ENCODE measurements around the gene RPL13A. TPM values are rescaled to one million over a fixed set of nuclear protein-coding genes. Genes with fewer than 3 reads are reported as not detected.
A peak's percentile ranks its signal among the peaks of the same experiment; 100 is the strongest.

Gene RPL13A
- total and polyA plus RNA-seq, 2 donors (not counting 3 experiments of a cell fraction or from before 2014, with no cell fraction given), result 2,291 to 4,148 TPM

DNA sequence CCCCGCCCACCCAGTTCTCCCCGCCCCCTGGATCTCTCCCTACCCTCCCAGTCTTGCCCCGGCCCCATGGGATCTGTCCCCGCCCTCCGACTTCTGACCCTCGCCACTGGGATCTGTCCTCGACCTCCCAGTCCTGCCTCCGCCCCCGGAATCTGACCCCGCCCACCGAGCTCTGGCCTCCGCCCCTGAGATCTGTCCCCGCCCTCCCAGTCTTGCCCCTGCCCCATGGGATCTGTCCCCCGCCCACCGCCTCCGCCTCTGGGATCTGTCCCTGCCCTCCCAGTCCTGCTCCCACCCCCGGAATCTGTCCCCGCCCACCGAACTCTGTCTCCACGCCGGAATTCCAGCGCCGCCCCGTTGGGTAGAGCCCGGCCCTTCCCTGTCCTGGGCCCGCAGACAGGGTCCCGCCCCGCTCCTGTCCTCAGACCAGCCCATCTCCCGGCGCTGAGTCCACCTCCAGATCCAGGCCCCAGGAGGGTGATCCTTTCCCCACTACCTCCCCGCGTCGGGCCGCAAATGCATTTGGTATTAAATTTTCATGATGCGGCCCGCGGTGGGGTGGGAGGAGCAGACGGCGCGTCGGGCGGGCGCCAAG lies 44.5 kb upstream of the RPL13A start:
- CTCF ChIA-PET, result interaction anchor here (0.5 to 2.8 kb wide), 14 partner anchors 8 to 683 kb away, joined by 3 to 11 read pairs (median 3); partner anchors contain the start of genes FLT3LG, GFY, PIH1D1 and TEAD2
- no TSS peak for BruUV-seq (replicated peaks)
- H3K9me3 ChIP-seq (replicated peaks; ENCODE audit: control insufficient read depth, insufficient read depth, low read length), result no peaks in the 10 kb centered on the region
- intact Hi-C loops (cut with micrococcal nuclease) (loop anchor here (1.0 kb wide), 5 partner anchors 8 to 217 kb away; partner anchors contain the start of genes DKKL1 and PIH1D1), dilution Hi-C loops (cut with MboI; ENCODE audit: extremely low pct_ligation_motif_present, low sequenced_read_pairs) (no loop called here)
- H3K4me2 ChIP-seq (ENCODE audit: insufficient read depth, low read length), result peak overlapping the region; percentile 80
- no peaks in the 10 kb centered on the region for H3K36me3 ChIP-seq (ENCODE audit: control insufficient read depth in 2 of 2, extremely low read depth in 1 of 2, insufficient read depth in 2 of 2, low read length in 2 of 2)
- H3K4me1 ChIP-seq (ENCODE audit: control insufficient read depth, extremely low read depth, insufficient read depth, low read length), result no peaks in the 10 kb centered on the region
- H3K9me1 ChIP-seq (replicated peaks; ENCODE audit: control insufficient read depth, extremely low read depth, insufficient read depth, low read length), result no peaks in the 10 kb centered on the region
- peak; percentile 89 for FAIRE-seq
- H3K9ac ChIP-seq (replicated peaks; ENCODE audit: extremely low read depth, insufficient read depth, low read length), result peak overlapping the region; percentile 24
- H3K79me2 ChIP-seq (ENCODE audit: control insufficient read depth, insufficient read depth, low read length), result no peaks in the 10 kb centered on the region
- H3K4me3 ChIP-seq (replicated peaks in 1 of 3; ENCODE audit: insufficient read depth in 1 of 3, low read depth in 1 of 3, low read length in 3 of 3), result peak overlapping the region; percentile 58 to 78 (median 65)
- peaks cover 35 to 43% of the 10 kb centered on the region in 2 experiments for H3K27me3 ChIP-seq (ENCODE audit: control insufficient read depth in 2 of 2, insufficient read depth in 2 of 2, low read length in 2 of 2)
- peak overlapping the region; percentile 96 for H2AFZ ChIP-seq (ENCODE audit: low read depth, low read length)
- POLR2A ChIA-PET, result no interaction called here
- H3K27ac ChIP-seq (ENCODE audit: insufficient read depth, low read depth, low read length), result no peak overlapping the region
- TF ChIP-seq POLR2AphosphoS5 (IDR thresholded peaks at IDR 0.05; ENCODE audit: insufficient read depth, low read depth, low read length) (no peak), FOS (IDR thresholded peaks at IDR 0.05; ENCODE audit: borderline replicate concordance, insufficient read depth, low read length) (no peak)
- H4K20me1 ChIP-seq (replicated peaks; ENCODE audit: control insufficient read depth, extremely low read depth, insufficient read depth, low read length), result no peaks in the 10 kb centered on the region
- DNase-seq (ENCODE audit: low read depth, low spot score), result peak; percentile 83

DNA sequence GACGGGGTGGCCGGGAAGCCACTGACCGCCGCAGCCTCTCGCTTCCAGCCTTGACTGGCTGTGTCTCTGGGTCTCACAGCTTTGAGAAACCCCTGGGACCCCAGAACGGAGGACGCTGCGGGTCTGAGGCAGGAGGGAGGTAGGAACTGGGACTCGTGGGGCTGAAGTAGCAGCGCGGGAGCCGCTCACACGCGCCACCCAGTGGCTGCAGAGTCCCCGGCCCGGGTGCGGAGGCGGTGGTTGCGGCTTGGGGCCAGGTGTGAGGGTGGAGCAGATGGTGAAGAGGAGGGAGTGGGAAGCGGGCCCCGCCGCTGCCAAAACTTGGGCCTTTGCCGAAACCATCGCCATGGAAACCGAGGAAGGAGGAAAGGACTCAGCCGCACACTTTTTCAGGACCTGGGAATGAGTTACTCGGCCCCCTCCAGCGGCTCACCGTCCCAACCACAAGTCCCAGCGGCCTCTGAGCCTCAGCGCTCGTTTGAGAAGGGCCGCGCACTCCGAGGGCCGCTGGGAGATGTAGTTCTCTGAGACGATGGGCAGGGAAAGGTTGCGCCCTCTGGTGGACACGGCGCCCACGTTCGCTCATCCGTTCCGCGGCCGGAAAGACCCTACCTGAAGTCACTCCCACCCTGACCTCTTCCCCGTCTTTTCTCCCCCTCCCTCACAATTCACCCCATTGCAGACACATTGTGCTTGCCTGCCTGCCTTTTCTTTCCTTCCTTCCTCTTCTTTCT lies 43.9 kb upstream of the RPL13A start:
- CTCF ChIA-PET, result interaction anchor here (0.7 to 2.8 kb wide), 11 partner anchors 8 to 683 kb away, joined by 3 to 11 read pairs (median 4); partner anchors contain the start of genes FLT3LG, GFY and PIH1D1

More for the DNA sequence above, 43.9 kb upstream of the RPL13A start:
- Histone ChIP-seq H3K4me2 (ENCODE audit: insufficient read depth, low read length) (peak overlapping the region; percentile 80), H3K27ac (ENCODE audit: insufficient read depth, low read depth, low read length) (no peak overlapping the region), H4K20me1 (replicated peaks; ENCODE audit: control insufficient read depth, extremely low read depth, insufficient read depth, low read length) (no peaks in the 10 kb centered on the region), H2AFZ (ENCODE audit: low read depth, low read length) (peak overlapping the region; percentile 96), H3K9ac (replicated peaks; ENCODE audit: extremely low read depth, insufficient read depth, low read length) (peak overlapping the region; percentile 24), H3K9me1 (replicated peaks; ENCODE audit: control insufficient read depth, extremely low read depth, insufficient read depth, low read length) (no peaks in the 10 kb centered on the region), H3K79me2 (ENCODE audit: control insufficient read depth, insufficient read depth, low read length) (no peaks in the 10 kb centered on the region), H3K4me1 (ENCODE audit: control insufficient read depth, extremely low read depth, insufficient read depth, low read length) (no peaks in the 10 kb centered on the region), H3K9me3 (replicated peaks; ENCODE audit: control insufficient read depth, insufficient read depth, low read length) (no peaks in the 10 kb centered on the region), H3K27me3 (ENCODE audit: control insufficient read depth in 2 of 2, insufficient read depth in 2 of 2, low read length in 2 of 2) (peaks cover 30 to 37% of the 10 kb centered on the region in 2 experiments), H3K4me3 (replicated peaks in 1 of 3; ENCODE audit: insufficient read depth in 1 of 3, low read depth in 1 of 3, low read length in 3 of 3) (peak overlapping the region; percentile 58 to 78 (median 65)), H3K36me3 (ENCODE audit: control insufficient read depth in 2 of 2, extremely low read depth in 1 of 2, insufficient read depth in 2 of 2, low read length in 2 of 2) (no peaks in the 10 kb centered on the region)
- intact Hi-C loops (cut with micrococcal nuclease) (loop anchor here (1.0 kb wide), 5 partner anchors 8 to 217 kb away; partner anchors contain the start of genes DKKL1 and PIH1D1), dilution Hi-C loops (cut with MboI; ENCODE audit: extremely low pct_ligation_motif_present, low sequenced_read_pairs) (no loop called here)
- TF ChIP-seq MYC (IDR thresholded peaks at IDR 0.05; ENCODE audit: low read depth, low read length) (no peak), EZH2 (IDR thresholded peaks at IDR 0.05; ENCODE audit: borderline replicate concordance, low read depth, low read length, severe bottlenecking) (no peak), POLR2AphosphoS5 (IDR thresholded peaks at IDR 0.05; ENCODE audit: insufficient read depth, low read depth, low read length) (peak; percentile 19), FOS (IDR thresholded peaks at IDR 0.05; ENCODE audit: borderline replicate concordance, insufficient read depth, low read length) (no peak), POLR2A (IDR thresholded peaks at IDR 0.05; ENCODE audit: low read depth, low read length) (no peak), JUN (IDR thresholded peaks at IDR 0.05; ENCODE audit: borderline replicate concordance, insufficient read depth, insufficient read length, low read depth) (no peak)
- TF ChIP-seq, protein P1, sequence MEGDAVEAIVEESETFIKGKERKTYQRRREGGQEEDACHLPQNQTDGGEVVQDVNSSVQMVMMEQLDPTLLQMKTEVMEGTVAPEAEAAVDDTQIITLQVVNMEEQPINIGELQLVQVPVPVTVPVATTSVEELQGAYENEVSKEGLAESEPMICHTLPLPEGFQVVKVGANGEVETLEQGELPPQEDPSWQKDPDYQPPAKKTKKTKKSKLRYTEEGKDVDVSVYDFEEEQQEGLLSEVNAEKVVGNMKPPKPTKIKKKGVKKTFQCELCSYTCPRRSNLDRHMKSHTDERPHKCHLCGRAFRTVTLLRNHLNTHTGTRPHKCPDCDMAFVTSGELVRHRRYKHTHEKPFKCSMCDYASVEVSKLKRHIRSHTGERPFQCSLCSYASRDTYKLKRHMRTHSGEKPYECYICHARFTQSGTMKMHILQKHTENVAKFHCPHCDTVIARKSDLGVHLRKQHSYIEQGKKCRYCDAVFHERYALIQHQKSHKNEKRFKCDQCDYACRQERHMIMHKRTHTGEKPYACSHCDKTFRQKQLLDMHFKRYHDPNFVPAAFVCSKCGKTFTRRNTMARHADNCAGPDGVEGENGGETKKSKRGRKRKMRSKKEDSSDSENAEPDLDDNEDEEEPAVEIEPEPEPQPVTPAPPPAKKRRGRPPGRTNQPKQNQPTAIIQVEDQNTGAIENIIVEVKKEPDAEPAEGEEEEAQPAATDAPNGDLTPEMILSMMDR (IDR thresholded peaks at IDR 0.05; ENCODE audit: extremely low read depth in 1 of 2, insufficient read depth in 1 of 2, low read depth in 1 of 2, low read length in 2 of 2), result peak; percentile 73 to 93
- TF ChIP-seq, protein P2, sequence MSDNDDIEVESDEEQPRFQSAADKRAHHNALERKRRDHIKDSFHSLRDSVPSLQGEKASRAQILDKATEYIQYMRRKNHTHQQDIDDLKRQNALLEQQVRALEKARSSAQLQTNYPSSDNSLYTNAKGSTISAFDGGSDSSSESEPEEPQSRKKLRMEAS (IDR thresholded peaks at IDR 0.05; ENCODE audit: insufficient read depth, insufficient read length), result no peak
- DNase-seq (ENCODE audit: low read depth, low spot score), result peak; percentile 92
- POLR2A ChIA-PET, result no interaction called here
- FAIRE-seq, result peak; percentile 95
- BruUV-seq (replicated peaks), result no TSS peak
